Thoracic aorta (tissue), 2 donors: ENCODE data around the gene CCDC40. TPM values are rescaled to one million over a fixed set of nuclear protein-coding genes. Genes with fewer than 3 reads are reported as not detected.

ENCODE experiments used
- ATAC-seq: fragments of 150-250 bp; one replicate; pipeline ENCODE4 v1.8.0; 2017; ENCODE audit warnings: low read depth; ENCODE audit not compliant: insufficient number of reproducible peaks, low FRiP score
- DNase-seq: peaks from one replicate; pipeline ENCODE4 v3.0.0-alpha.2; 2020; ENCODE audit warnings: low spot score
- H3K27ac ChIP-seq, 2 donors: fragments of 200-600 bp; sonication (generic); 1 replicate in 1 of 2; 2 replicates in 1 of 2; pipeline ENCODE4 v1.5.1; 2016; ENCODE audit warnings: mild to moderate bottlenecking in 2 of 2, moderate library complexity in 2 of 2
- H3K27me3 ChIP-seq: fragments of 200-600 bp; sonication (generic); replicated peaks from 2 replicates; pipeline ENCODE4 v1.6.0; 2016; ENCODE audit warnings: mild to moderate bottlenecking; ENCODE audit not compliant: insufficient read depth
- H3K36me3 ChIP-seq: fragments of 200-600 bp; sonication (generic); one replicate; pipeline ENCODE4 v1.5.1; 2016
- H3K4me1 ChIP-seq, 2 donors: fragments of 200-600 bp; sonication (generic); 1 replicate in 1 of 2; 2 replicates in 1 of 2; pipeline versions ENCODE4 v1.5.1 to v1.6.0; 2016; ENCODE audit warnings: low read depth in 2 of 2, mild to moderate bottlenecking in 1 of 2; ENCODE audit not compliant: control insufficient read depth in 1 of 2
- H3K4me3 ChIP-seq: fragments of 200-600 bp; sonication (generic); 2 replicates; pipeline ENCODE4 v1.5.1; 2016; ENCODE audit warnings: mild to moderate bottlenecking
- H3K9me3 ChIP-seq: fragments of 200-600 bp; sonication (generic); 2 replicates; pipeline ENCODE4 v1.5.1; 2016
- total RNA-seq, 2 donors: library from RNA; depleted of rRNA; stranded (reverse); fragments of >200 nt; gene quantifications; one replicate each; pipeline versions ENCODE4 v1.1.0 to v1.2.3, GENCODE V29; 2016
- TF ChIP-seq, protein P1 (sequence below): fragments of 200-600 bp; sonication (generic); IDR thresholded peaks from one replicate; pipeline ENCODE4 v1.5.1; 2019; ENCODE audit warnings: antibody characterized with exemption

CCDC40 gene
- total RNA-seq, 2 donors from 2014 or later, result 4.4 to 6.5 TPM

DNA sequence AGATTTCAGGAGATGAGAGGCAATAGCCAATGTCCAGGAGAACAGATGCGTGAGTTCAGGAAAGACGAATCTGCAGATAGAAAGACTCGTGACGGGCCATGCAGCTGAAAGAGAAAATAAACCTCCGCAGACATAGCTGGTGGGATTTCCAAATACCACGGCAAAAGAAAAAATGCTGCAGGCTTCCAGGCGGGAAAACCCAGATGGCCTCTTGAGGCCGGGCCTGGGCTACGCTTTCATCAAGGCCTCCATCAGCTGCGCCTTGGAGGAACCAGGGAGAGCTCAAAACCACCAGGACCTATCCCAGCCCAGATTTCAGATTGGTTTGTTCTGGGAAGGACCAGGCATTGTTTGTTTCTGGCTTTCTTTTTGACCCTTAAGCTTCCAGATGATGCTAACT lies 16.7 kb downstream of the CCDC40 start:
- ATAC-seq (no peak), DNase-seq (no peak)
- no peaks in the 10 kb centered on the region for H3K27me3 ChIP-seq
- peaks cover 7% of the 10 kb centered on the region for H3K36me3 ChIP-seq
- H3K9me3 ChIP-seq, result no peaks in the 10 kb centered on the region
- no peak overlapping the region for H3K27ac ChIP-seq
- no peaks in the 10 kb centered on the region for H3K4me1 ChIP-seq
- H3K4me3 ChIP-seq, result no peak overlapping the region
- TF ChIP-seq, protein P1, sequence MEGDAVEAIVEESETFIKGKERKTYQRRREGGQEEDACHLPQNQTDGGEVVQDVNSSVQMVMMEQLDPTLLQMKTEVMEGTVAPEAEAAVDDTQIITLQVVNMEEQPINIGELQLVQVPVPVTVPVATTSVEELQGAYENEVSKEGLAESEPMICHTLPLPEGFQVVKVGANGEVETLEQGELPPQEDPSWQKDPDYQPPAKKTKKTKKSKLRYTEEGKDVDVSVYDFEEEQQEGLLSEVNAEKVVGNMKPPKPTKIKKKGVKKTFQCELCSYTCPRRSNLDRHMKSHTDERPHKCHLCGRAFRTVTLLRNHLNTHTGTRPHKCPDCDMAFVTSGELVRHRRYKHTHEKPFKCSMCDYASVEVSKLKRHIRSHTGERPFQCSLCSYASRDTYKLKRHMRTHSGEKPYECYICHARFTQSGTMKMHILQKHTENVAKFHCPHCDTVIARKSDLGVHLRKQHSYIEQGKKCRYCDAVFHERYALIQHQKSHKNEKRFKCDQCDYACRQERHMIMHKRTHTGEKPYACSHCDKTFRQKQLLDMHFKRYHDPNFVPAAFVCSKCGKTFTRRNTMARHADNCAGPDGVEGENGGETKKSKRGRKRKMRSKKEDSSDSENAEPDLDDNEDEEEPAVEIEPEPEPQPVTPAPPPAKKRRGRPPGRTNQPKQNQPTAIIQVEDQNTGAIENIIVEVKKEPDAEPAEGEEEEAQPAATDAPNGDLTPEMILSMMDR, result no peak

DNA sequence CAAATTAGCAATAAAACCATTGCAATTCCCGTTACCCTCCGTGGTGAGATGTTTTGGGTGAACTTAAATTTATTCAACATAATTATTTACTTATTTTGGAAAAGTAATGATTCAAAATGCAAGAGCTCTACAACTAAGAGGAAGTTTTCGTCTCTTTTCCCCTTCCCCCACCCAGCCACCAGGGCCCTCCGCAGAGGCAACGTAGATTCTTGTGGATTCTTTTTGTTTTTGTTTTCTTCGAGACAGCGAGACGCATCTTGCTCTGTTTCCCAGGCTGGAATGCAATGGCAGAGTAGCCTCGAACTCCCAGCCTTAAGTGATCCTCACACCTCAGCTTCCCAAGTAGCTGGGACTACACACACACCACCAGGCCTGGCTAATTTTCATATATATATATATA lies 19.2 kb downstream of the CCDC40 start:
- Histone ChIP-seq H3K36me3 (peaks cover 1% of the 10 kb centered on the region), H3K27ac (no peak overlapping the region), H3K27me3 (no peaks in the 10 kb centered on the region), H3K4me1 (peaks cover 0 to 2% of the 10 kb centered on the region in 2 donors), H3K4me3 (no peak overlapping the region), H3K9me3 (no peaks in the 10 kb centered on the region)
- ATAC-seq, result no peak
- TF ChIP-seq, protein P1, result no peak
- no peak for DNase-seq

DNA sequence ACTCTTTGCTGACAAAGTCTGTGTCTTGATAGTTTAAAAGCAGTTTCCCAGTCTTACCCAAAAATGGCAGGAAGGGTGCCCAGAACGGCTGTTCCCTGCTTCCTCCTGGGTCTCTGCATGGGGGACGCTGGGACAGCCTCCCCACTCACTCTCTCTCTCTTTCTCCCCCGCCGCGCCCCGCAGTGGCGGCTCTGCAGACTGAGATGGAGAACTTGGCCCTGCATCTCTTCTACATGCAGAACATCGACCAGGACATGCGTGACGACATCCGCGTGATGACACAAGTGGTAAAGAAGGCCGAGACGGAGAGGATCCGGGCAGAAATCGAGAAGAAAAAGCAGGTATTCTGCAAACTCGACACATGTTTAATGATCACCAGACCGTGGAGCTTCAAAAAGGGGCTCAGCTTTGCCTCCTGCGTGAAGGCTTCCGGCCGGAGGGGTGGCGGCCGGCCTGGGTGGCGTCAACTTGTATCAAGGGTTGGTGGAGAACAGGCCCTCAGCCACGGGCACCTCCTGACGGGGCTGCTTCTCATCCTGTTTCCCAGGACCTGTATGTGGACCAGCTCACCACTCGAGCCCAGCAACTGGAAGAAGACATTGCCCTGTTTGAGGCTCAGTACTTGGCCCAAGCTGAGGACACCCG lies 22.0 kb downstream of the CCDC40 start:
- H3K4me3 ChIP-seq, result no peak overlapping the region
- TF ChIP-seq, protein P1, result no peak
- no peak for DNase-seq
- no peaks in the 10 kb centered on the region for H3K36me3 ChIP-seq
- no peaks in the 10 kb centered on the region for H3K9me3 ChIP-seq
- no peak for ATAC-seq
- no peaks in the 10 kb centered on the region for H3K27me3 ChIP-seq
- H3K27ac ChIP-seq, result no peak overlapping the region
- H3K4me1 ChIP-seq, result peaks cover 0 to 3% of the 10 kb centered on the region in 2 donors

DNA sequence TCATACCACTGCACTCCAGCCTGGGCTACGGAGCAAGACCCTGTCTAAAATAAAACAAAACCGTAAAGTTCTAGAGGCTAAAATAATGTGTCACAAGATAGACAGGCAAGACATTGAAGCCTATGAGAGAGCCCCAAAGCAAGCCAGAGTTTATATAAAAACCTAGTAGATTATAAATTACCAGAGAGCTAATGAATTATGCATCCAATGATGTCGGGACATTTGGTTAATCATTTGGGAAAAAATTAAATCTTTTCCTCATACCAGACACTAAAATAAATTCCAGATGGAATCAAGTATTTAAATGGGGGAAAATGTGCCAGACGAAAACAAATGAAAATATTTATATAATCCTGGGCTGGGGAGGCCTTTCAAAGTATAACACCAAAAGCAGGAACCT lies 24.2 kb downstream of the CCDC40 start:
- H3K27me3 ChIP-seq, result no peaks in the 10 kb centered on the region
- TF ChIP-seq, protein P1, result no peak
- DNase-seq, result no peak
- peaks cover 0 to 3% of the 10 kb centered on the region in 2 donors for H3K4me1 ChIP-seq
- H3K27ac ChIP-seq, result no peak overlapping the region
- H3K4me3 ChIP-seq, result no peak overlapping the region
- H3K36me3 ChIP-seq, result no peaks in the 10 kb centered on the region
- no peak for ATAC-seq
- no peaks in the 10 kb centered on the region for H3K9me3 ChIP-seq

DNA sequence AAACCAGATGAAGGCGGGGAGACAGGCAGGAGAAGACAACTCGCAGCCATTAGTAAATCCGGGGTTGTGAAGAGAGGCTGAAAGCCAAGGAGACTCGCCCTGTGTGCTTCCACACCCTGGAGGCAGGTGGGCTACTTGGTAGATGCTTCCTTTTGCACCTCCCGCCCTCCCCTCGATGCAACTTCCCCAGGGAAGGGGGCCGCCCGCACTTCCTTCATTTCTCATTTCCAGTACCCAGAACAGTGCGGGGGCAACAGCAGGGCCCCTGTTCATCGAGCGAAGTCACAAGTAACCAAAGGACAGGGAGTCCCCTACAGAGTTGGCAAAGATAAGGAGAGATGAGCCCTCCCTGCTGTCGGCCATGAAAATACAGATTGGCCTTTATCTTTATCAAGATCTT lies 25.0 kb downstream of the CCDC40 start:
- no peak overlapping the region for H3K27ac ChIP-seq
- H3K9me3 ChIP-seq, result no peaks in the 10 kb centered on the region
- H3K4me3 ChIP-seq, result no peak overlapping the region
- TF ChIP-seq, protein P1, result no peak
- no peaks in the 10 kb centered on the region for H3K36me3 ChIP-seq
- H3K27me3 ChIP-seq, result no peaks in the 10 kb centered on the region
- H3K4me1 ChIP-seq, result peaks cover 0 to 3% of the 10 kb centered on the region in 2 donors
- ATAC-seq, result no peak
- DNase-seq, result no peak
